NB4 (cell line): ENCODE measurements around the gene BICRAL.

Experiments used
- CTCF ChIP-seq: IDR thresholded peaks from one replicate; pipeline ENCODE4 v1.5.1; 2012; ENCODE audit warnings: low read depth, low read length
- MAX ChIP-seq: IDR thresholded peaks from 2 replicates; pipeline ENCODE4 v1.6.1; 2011; ENCODE audit warnings: low read depth, low read length

GRCh38 chr6:42742116-42742894 is 39.5 kb upstream of the BICRAL start:
- TF ChIP-seq CTCF: no peak
- TF ChIP-seq MAX: no peak
